NB4 (cell line): ENCODE data around the gene MRO.

Experiments
- DNase-seq: peaks from one replicate; pipeline ENCODE4 v3.0.0; 2010; ENCODE audit warnings: low read depth
- H3K4me3 ChIP-seq: one replicate; pipeline ENCODE4 v1.5.1; 2011; ENCODE audit warnings: mild to moderate bottlenecking, low read depth, low read length, moderate library complexity
- CTCF ChIP-seq: IDR thresholded peaks from one replicate; pipeline ENCODE4 v1.5.1; 2012; ENCODE audit warnings: low read depth, low read length
- MAX ChIP-seq: IDR thresholded peaks from 2 replicates; pipeline ENCODE4 v1.6.1; 2011; ENCODE audit warnings: low read depth, low read length
- MYC ChIP-seq: IDR thresholded peaks from 2 replicates; pipeline ENCODE4 v1.6.1; 2011; ENCODE audit warnings: low read depth, low read length
- POLR2A ChIP-seq: IDR thresholded peaks from 2 replicates; pipeline ENCODE4 v1.6.1; 2011; ENCODE audit warnings: mild to moderate bottlenecking; ENCODE audit not compliant: insufficient read length; ENCODE audit errors: extremely low read depth

MRO gene

GRCh38 chr18:50849419-50849821 lies 29.6 kb upstream of the MRO start:
- no peak for TF ChIP-seq CTCF
- no peak for TF ChIP-seq MAX
- no peak for TF ChIP-seq POLR2A
- TF ChIP-seq MYC = no peak
- no peak for DNase-seq
- no peak overlapping the region for H3K4me3 ChIP-seq

GRCh38 chr18:50848991-50849390 lies 29.2 kb upstream of the MRO start:
- no peak for DNase-seq
- no peak overlapping the region for H3K4me3 ChIP-seq
- no peak for TF ChIP-seq CTCF
- TF ChIP-seq MYC = no peak
- TF ChIP-seq POLR2A = no peak
- no peak for TF ChIP-seq MAX

- no peak overlapping the region for H3K4me3 ChIP-seq
- DNase-seq = no peak
- TF ChIP-seq MYC = no peak
- TF ChIP-seq POLR2A = no peak
- no peak for TF ChIP-seq MAX
- no peak for TF ChIP-seq CTCF
Measured at GRCh38 chr18:50848061-50848551, 28.3 kb upstream of the MRO start.

- no peak for DNase-seq
- H3K4me3 ChIP-seq = no peak overlapping the region
- no peak for TF ChIP-seq MYC
- no peak for TF ChIP-seq CTCF
- TF ChIP-seq MAX = no peak
Measured at GRCh38 chr18:50847192-50847591, 27.4 kb upstream of the MRO start.

- no peak for DNase-seq
- TF ChIP-seq MYC (no peak), POLR2A (no peak), CTCF (no peak), MAX (no peak)
- no peak overlapping the region for H3K4me3 ChIP-seq
Measured at GRCh38 chr18:50844960-50845359, 25.1 kb upstream of the MRO start.

- TF ChIP-seq POLR2A = no peak
- no peak for TF ChIP-seq MAX
- no peak for TF ChIP-seq MYC
- TF ChIP-seq CTCF = no peak
- no peak overlapping the region for H3K4me3 ChIP-seq
- no peak for DNase-seq
Measured at GRCh38 chr18:50844554-50844953, 24.7 kb upstream of the MRO start.
